Measurements from ENCODE around the gene NGFR. TPM values are rescaled to one million over a fixed set of nuclear protein-coding genes. Genes with fewer than 3 reads are reported as not detected.

Gene NGFR
- total RNA-seq, 1 donor from 2014 or later, result 4.5 TPM

- DNase-seq (ENCODE audit: low spot score), result no peak
- no peak for TF ChIP-seq CTCF (IDR thresholded peaks at IDR 0.05; ENCODE audit: unreplicated experiment)
- H3K4me1 Mint-ChIP-seq (ENCODE audit: unreplicated experiment), result peaks cover 4% of the 10 kb centered on the region
- H3K27ac Mint-ChIP-seq (ENCODE audit: unreplicated experiment), result no peak overlapping the region
- H3K27me3 Mint-ChIP-seq (ENCODE audit: unreplicated experiment), result peaks cover 6% of the 10 kb centered on the region
- H3K4me3 Mint-ChIP-seq (ENCODE audit: unreplicated experiment), result no peak overlapping the region
- no peaks in the 10 kb centered on the region for H3K9me3 Mint-ChIP-seq (ENCODE audit: unreplicated experiment)
- H3K36me3 Mint-ChIP-seq (ENCODE audit: low read depth, unreplicated experiment), result peaks cover 4% of the 10 kb centered on the region
These were observed 50.0 kb downstream of the NGFR start for GRCh38 chr17:49545007-49545660.

GRCh38 chr17:49545806-49546545, 50.9 kb downstream of the NGFR start:
- H3K36me3 Mint-ChIP-seq (ENCODE audit: low read depth, unreplicated experiment), result peaks cover 4% of the 10 kb centered on the region
- no peak overlapping the region for H3K27ac Mint-ChIP-seq (ENCODE audit: unreplicated experiment)
- no peak for DNase-seq (ENCODE audit: low spot score)
- no peak for TF ChIP-seq CTCF (IDR thresholded peaks at IDR 0.05; ENCODE audit: unreplicated experiment)
- H3K9me3 Mint-ChIP-seq (ENCODE audit: unreplicated experiment), result no peaks in the 10 kb centered on the region
- H3K4me3 Mint-ChIP-seq (ENCODE audit: unreplicated experiment), result no peak overlapping the region
- peaks cover 6% of the 10 kb centered on the region for H3K27me3 Mint-ChIP-seq (ENCODE audit: unreplicated experiment)
- peaks cover 4% of the 10 kb centered on the region for H3K4me1 Mint-ChIP-seq (ENCODE audit: unreplicated experiment)

- no peak for DNase-seq (ENCODE audit: low spot score)
- peaks cover 4% of the 10 kb centered on the region for H3K4me1 Mint-ChIP-seq (ENCODE audit: unreplicated experiment)
- H3K27me3 Mint-ChIP-seq (ENCODE audit: unreplicated experiment), result peaks cover 6% of the 10 kb centered on the region
- H3K27ac Mint-ChIP-seq (ENCODE audit: unreplicated experiment), result no peak overlapping the region
- no peak overlapping the region for H3K4me3 Mint-ChIP-seq (ENCODE audit: unreplicated experiment)
- no peaks in the 10 kb centered on the region for H3K9me3 Mint-ChIP-seq (ENCODE audit: unreplicated experiment)
- peaks cover 4% of the 10 kb centered on the region for H3K36me3 Mint-ChIP-seq (ENCODE audit: low read depth, unreplicated experiment)
- no peak for TF ChIP-seq CTCF (IDR thresholded peaks at IDR 0.05; ENCODE audit: unreplicated experiment)
These were observed 51.7 kb downstream of the NGFR start for GRCh38 chr17:49546546-49547535.

DNA sequence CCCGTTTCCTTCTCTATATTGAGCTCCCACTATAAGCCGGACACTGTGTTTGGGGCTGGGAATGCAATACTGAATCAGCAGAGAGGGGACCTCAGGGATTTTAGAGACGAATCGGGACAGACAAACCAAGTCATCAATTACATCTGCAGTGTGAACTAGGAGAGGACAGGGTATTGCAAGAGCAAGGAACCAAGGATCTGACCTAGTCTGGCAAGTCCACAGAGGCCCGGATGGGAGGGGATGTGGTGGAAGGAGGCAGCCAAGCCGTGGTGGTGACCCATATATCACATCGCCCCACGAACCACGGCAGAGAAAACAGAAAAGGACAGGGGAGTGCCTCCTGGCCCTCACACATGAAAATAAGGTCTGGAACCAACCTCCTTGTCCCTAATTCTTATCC, 52.5 kb downstream of the NGFR start:
- no peak overlapping the region for H3K27ac Mint-ChIP-seq (ENCODE audit: unreplicated experiment)
- peaks cover 4% of the 10 kb centered on the region for H3K36me3 Mint-ChIP-seq (ENCODE audit: low read depth, unreplicated experiment)
- no peak for DNase-seq (ENCODE audit: low spot score)
- no peak for TF ChIP-seq CTCF (IDR thresholded peaks at IDR 0.05; ENCODE audit: unreplicated experiment)
- peaks cover 4% of the 10 kb centered on the region for H3K4me1 Mint-ChIP-seq (ENCODE audit: unreplicated experiment)
- H3K27me3 Mint-ChIP-seq (ENCODE audit: unreplicated experiment), result peaks cover 6% of the 10 kb centered on the region
- H3K9me3 Mint-ChIP-seq (ENCODE audit: unreplicated experiment), result no peaks in the 10 kb centered on the region
- H3K4me3 Mint-ChIP-seq (ENCODE audit: unreplicated experiment), result no peak overlapping the region

All from endothelial cell (in vitro differentiated cells).